Measurements from ENCODE around the gene ACOXL.

Gene ACOXL

GRCh38 chr2:111143843-111144198 lies 411.4 kb downstream of the ACOXL start:
- ChIA-PET CTCF (interaction anchor here (0.7 kb wide), 2 partner anchors 26 to 523 kb away, joined by 3 read pairs; no protein-coding TSS in a partner anchor), POLR2A (no interaction called here)
- TF ChIP-seq, protein P1, sequence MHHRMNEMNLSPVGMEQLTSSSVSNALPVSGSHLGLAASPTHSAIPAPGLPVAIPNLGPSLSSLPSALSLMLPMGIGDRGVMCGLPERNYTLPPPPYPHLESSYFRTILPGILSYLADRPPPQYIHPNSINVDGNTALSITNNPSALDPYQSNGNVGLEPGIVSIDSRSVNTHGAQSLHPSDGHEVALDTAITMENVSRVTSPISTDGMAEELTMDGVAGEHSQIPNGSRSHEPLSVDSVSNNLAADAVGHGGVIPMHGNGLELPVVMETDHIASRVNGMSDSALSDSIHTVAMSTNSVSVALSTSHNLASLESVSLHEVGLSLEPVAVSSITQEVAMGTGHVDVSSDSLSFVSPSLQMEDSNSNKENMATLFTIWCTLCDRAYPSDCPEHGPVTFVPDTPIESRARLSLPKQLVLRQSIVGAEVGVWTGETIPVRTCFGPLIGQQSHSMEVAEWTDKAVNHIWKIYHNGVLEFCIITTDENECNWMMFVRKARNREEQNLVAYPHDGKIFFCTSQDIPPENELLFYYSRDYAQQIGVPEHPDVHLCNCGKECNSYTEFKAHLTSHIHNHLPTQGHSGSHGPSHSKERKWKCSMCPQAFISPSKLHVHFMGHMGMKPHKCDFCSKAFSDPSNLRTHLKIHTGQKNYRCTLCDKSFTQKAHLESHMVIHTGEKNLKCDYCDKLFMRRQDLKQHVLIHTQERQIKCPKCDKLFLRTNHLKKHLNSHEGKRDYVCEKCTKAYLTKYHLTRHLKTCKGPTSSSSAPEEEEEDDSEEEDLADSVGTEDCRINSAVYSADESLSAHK (tag by site-specific recombination; IDR thresholded peaks at IDR 0.05), result peak; percentile 69
- TF ChIP-seq, protein P2, sequence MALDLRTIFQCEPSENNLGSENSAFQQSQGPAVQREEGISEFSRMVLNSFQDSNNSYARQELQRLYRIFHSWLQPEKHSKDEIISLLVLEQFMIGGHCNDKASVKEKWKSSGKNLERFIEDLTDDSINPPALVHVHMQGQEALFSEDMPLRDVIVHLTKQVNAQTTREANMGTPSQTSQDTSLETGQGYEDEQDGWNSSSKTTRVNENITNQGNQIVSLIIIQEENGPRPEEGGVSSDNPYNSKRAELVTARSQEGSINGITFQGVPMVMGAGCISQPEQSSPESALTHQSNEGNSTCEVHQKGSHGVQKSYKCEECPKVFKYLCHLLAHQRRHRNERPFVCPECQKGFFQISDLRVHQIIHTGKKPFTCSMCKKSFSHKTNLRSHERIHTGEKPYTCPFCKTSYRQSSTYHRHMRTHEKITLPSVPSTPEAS (tag by site-specific recombination; IDR thresholded peaks at IDR 0.05), result no peak

DNA sequence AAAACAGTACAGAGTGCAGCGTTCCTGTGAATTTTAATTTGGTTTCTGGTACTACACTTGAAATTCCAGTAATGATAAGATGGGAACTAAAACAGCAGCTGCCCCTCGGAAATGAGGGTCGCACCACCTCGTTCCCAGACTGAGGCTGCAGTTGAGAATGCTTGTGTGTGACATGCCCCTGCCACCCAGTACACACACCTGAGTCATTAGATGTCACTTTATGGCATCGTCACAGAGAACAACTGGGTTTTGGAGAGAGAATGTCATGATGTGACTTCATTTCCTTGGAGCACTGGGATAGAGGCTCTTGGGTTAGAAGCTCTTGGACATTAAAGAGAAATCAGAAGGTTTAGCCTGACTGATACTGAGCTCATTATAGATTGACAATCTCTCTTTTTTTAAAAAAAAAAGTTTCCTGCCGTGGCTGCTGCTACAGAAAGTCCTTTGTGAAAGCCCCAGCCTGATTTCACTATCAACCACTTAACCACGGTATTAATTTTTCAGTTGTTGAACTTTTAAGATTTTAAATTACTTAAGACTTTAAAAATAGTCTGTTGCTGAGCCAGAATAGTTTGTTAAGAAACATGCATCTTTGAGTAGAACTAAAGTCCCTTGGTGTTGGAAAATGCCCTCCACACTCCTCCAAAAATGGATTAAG lies 412.9 kb downstream of the ACOXL start:
- Histone ChIP-seq H3K27ac (ENCODE audit: extremely low read depth, low read depth, low read length) (no peak overlapping the region), H3K9me3 (ENCODE audit: control insufficient read depth, insufficient read depth, low read depth, low read length) (no peaks in the 10 kb centered on the region), H3K4me1 (ENCODE audit: control insufficient read depth, insufficient read depth, low read length) (peaks cover 56% of the 10 kb centered on the region), H3K4me3 (ENCODE audit: low read depth, low read length) (no peak overlapping the region), H3K36me3 (ENCODE audit: control insufficient read depth in 2 of 2, insufficient read depth in 1 of 2, low read length in 2 of 2) (peaks cover 7 to 42% of the 10 kb centered on the region in 2 experiments; a peak in 2 of 3 replicates)
- CTCF ChIA-PET, result interaction anchor here (1.4 kb wide), 1 partner anchor 12 kb away, joined by 6 read pairs; no protein-coding TSS in a partner anchor
- no peak for TF ChIP-seq ZNF16 (tag by site-specific recombination; IDR thresholded peaks at IDR 0.05; ENCODE audit: low read depth)
- no peak for TF ChIP-seq KLF1 (tag by site-specific recombination; IDR thresholded peaks at IDR 0.05)
- TF ChIP-seq ZBTB8A (tag by site-specific recombination; IDR thresholded peaks at IDR 0.05), result no peak
- no peak for TF ChIP-seq ZNF692 (tag by site-specific recombination; IDR thresholded peaks at IDR 0.05)
- no peak for TF ChIP-seq ZFP3 (tag by site-specific recombination; IDR thresholded peaks at IDR 0.05; ENCODE audit: low read depth)
- TF ChIP-seq ZNF747 (tag by site-specific recombination; IDR thresholded peaks at IDR 0.05), result no peak
- TF ChIP-seq ZNF169 (tag by site-specific recombination; IDR thresholded peaks at IDR 0.05), result no peak
- no peak for TF ChIP-seq ZNF404 (tag by site-specific recombination; IDR thresholded peaks at IDR 0.05)
- POLR2A ChIA-PET, result no interaction called here

More at GRCh38 chr2:111143843-111144198, 411.4 kb downstream of the ACOXL start:
- H3K4me1 ChIP-seq (ENCODE audit: control insufficient read depth, insufficient read depth, low read length), result peaks cover 46% of the 10 kb centered on the region
- no peak overlapping the region for H3K27ac ChIP-seq (ENCODE audit: extremely low read depth, low read depth, low read length)
- H3K36me3 ChIP-seq (ENCODE audit: control insufficient read depth in 2 of 2, insufficient read depth in 1 of 2, low read length in 2 of 2), result peaks cover 7 to 51% of the 10 kb centered on the region in 2 experiments; a peak in 2 of 3 replicates
- H3K9me3 ChIP-seq (ENCODE audit: control insufficient read depth, insufficient read depth, low read depth, low read length), result no peaks in the 10 kb centered on the region
- no peak overlapping the region for H3K4me3 ChIP-seq (ENCODE audit: low read depth, low read length)

DNA sequence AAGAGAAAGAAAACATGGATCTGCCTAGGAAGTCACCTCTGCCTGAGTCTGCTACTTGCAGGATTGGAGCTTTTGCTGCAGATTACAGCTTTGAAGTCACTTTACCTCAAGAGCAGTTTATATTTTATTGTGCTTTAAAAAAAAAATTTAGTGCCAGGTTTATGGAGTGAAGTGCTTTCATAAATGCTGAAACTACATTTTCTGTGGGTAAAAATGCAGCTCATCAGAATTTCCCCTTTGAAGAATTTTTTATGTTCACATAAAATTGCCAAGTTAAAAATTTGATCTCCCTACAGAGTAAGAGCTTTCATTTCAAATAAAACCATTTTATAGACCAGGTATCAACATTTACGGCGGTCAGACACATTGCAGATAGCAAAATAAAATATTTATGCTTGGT lies 413.6 kb downstream of the ACOXL start:
- H3K27ac ChIP-seq (ENCODE audit: extremely low read depth, low read depth, low read length), result no peak overlapping the region
- peaks cover 11 to 42% of the 10 kb centered on the region in 2 experiments; a peak in 2 of 3 replicates for H3K36me3 ChIP-seq (ENCODE audit: control insufficient read depth in 2 of 2, insufficient read depth in 1 of 2, low read length in 2 of 2)
- TF ChIP-seq PRDM6 (tag by site-specific recombination; IDR thresholded peaks at IDR 0.05) (peak; percentile 93), ZNF239 (tag by site-specific recombination; IDR thresholded peaks at IDR 0.05) (no peak)
- POLR2A ChIA-PET, result no interaction called here
- no peaks in the 10 kb centered on the region for H3K9me3 ChIP-seq (ENCODE audit: control insufficient read depth, insufficient read depth, low read depth, low read length)
- CTCF ChIA-PET, result interaction anchor here (0.6 to 1.4 kb wide), 2 partner anchors 13 to 1469 kb away, joined by 3 to 6 read pairs; no protein-coding TSS in a partner anchor
- H3K4me1 ChIP-seq (ENCODE audit: control insufficient read depth, insufficient read depth, low read length), result peaks cover 56% of the 10 kb centered on the region
- no peak overlapping the region for H3K4me3 ChIP-seq (ENCODE audit: low read depth, low read length)

All from HEK293 (cell line).